ENCODE measurements around the gene ATP6V0B.

- TF ChIP-seq ZNF740 (CRISPR knock-in tag; IDR thresholded peaks at IDR 0.05): no peak
- TF ChIP-seq ARNT (IDR thresholded peaks at IDR 0.05): no peak
- TF ChIP-seq PCBP2 (optimal IDR thresholded peaks at IDR 0.05; ENCODE audit: low read depth, low read length, poor library complexity, severe bottlenecking): no peak
- TF ChIP-seq SMAD3 (CRISPR knock-in tag; IDR thresholded peaks at IDR 0.05): no peak
- TF ChIP-seq POLR2A (IDR thresholded peaks at IDR 0.05; ENCODE audit: insufficient read depth in 1 of 2, low read depth in 2 of 2, low read length in 2 of 2): no peak
- TF ChIP-seq UBTF (CRISPR knock-in tag; IDR thresholded peaks at IDR 0.05): no peak
- TF ChIP-seq ZNF281 (CRISPR knock-in tag; IDR thresholded peaks at IDR 0.05; ENCODE audit: borderline replicate concordance): no peak
- TF ChIP-seq TRIM24 (CRISPR knock-in tag; IDR thresholded peaks at IDR 0.05): no peak
- TF ChIP-seq CTCF (CRISPR knock-in tag; IDR thresholded peaks at IDR 0.05): no peak
- no peak for TF ChIP-seq EHMT2 (IDR thresholded peaks at IDR 0.05; ENCODE audit: borderline replicate concordance, low read depth, low read length)
- no peak for TF ChIP-seq RBAK (CRISPR knock-in tag; IDR thresholded peaks at IDR 0.05)
- TF ChIP-seq ADNP (CRISPR knock-in tag; IDR thresholded peaks at IDR 0.05): no peak
These were observed 33.5 kb downstream of the ATP6V0B start for GRCh38 chr1:44008259-44008658.

Measured in HepG2 (cell line).